DND-41 (cell line): Measurements from ENCODE around the gene NFE2L2.

Source experiments
- CTCF ChIP-seq: IDR thresholded peaks from 2 replicates; pipeline ENCODE4 v1.5.1; 2012; ENCODE audit warnings: borderline replicate concordance, low read length, moderate library complexity, mild to moderate bottlenecking; ENCODE audit not compliant: poor library complexity, severe bottlenecking; ENCODE audit errors: extremely low read depth
- EZH2 ChIP-seq: IDR thresholded peaks from 3 replicates; pipeline ENCODE4 v1.6.1; 2012; ENCODE audit warnings: borderline replicate concordance, low read depth, mild to moderate bottlenecking, moderate library complexity, low read length, inconsistent platforms; ENCODE audit not compliant: severe bottlenecking

GRCh38 chr2:177243073-177243472, 21.5 kb downstream of the NFE2L2 start:
- no peak for TF ChIP-seq CTCF
- no peak for TF ChIP-seq EZH2
